Measurements from ENCODE around the gene SRSF10. TPM values are rescaled to one million over a fixed set of nuclear protein-coding genes. Genes with fewer than 3 reads are reported as not detected.

The SRSF10 gene
- polyA plus RNA-seq, 1 donor (not counting 4 experiments of a cell fraction or from before 2014, with no cell fraction given): 116 TPM

DNA sequence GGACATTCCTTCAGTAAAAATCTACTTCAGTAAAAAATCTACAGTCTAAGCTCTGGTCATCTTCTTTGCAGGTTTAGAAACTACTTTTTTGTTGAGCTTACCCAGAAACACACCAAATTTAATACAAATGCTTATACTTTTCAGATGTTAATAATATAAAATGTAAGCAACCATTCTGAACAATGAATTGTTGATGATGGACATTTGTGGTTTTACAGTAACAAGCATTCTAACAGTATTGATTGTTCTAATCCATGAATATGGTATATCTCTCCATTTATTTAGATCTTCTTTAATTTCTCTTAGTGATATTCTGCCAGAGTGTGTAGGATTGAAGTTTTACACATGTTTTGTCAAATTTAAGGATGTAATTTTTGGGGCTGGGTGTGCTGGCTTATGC lies 27.0 kb upstream of the SRSF10 start:
- Histone ChIP-seq H2AFZ (ENCODE audit: control insufficient read depth, low read length) (no peak overlapping the region), H3K4me2 (ENCODE audit: control insufficient read depth, extremely low read depth, insufficient read depth, low read depth, low read length) (no peak overlapping the region), H3K36me3 (ENCODE audit: control insufficient read depth in 2 of 2, extremely low read depth in 1 of 2, insufficient read depth in 2 of 2, low read length in 2 of 2) (no peaks in the 10 kb centered on the region), H3K4me1 (ENCODE audit: control insufficient read depth, extremely low read depth, insufficient read depth, low read length) (peaks cover 8% of the 10 kb centered on the region), H3K9ac (ENCODE audit: control insufficient read depth, extremely low read depth, insufficient read depth, low read length) (no peak overlapping the region), H3K9me1 (ENCODE audit: control insufficient read depth, extremely low read depth, insufficient read depth, low read length) (no peaks in the 10 kb centered on the region), H4K20me1 (ENCODE audit: control insufficient read depth, extremely low read depth, insufficient read depth, low read length) (no peaks in the 10 kb centered on the region), H3K9me3 (ENCODE audit: control insufficient read depth, low read depth, low read length) (no peaks in the 10 kb centered on the region), H3K27me3 (ENCODE audit: control insufficient read depth, extremely low read depth, insufficient read depth, low read length) (no peaks in the 10 kb centered on the region), H3K4me3 (ENCODE audit: control insufficient read depth in 2 of 3, extremely low read depth in 1 of 3, insufficient read depth in 2 of 3, low read depth in 1 of 3, low read length in 3 of 3) (no peak overlapping the region), H3K27ac (ENCODE audit: control insufficient read depth, insufficient read depth, low read length) (no peak overlapping the region), H3K79me2 (ENCODE audit: control insufficient read depth, insufficient read depth, low read length) (no peaks in the 10 kb centered on the region)
- TF ChIP-seq CTCF (optimal IDR thresholded peaks at IDR 0.05 in 1 of 3, IDR thresholded peaks at IDR 0.05 in 1 of 3, conservative IDR thresholded peaks at IDR 0.05 in 1 of 3; ENCODE audit: extremely low read depth in 1 of 3, insufficient read depth in 2 of 3, low read length in 3 of 3) (no peak), EZH2 (IDR thresholded peaks at IDR 0.05; ENCODE audit: low read length) (no peak)
- dilution Hi-C loops (cut with MboI; ENCODE audit: extremely low pct_ligation_motif_present, low sequenced_read_pairs): no loop called here
- FAIRE-seq: no peak
- no peak for DNase-seq (ENCODE audit: low read depth, low spot score)

GRCh38 chr1:24005163-24005562 lies 25.0 kb upstream of the SRSF10 start:
- Histone ChIP-seq H3K79me2 (ENCODE audit: control insufficient read depth, insufficient read depth, low read length) (no peaks in the 10 kb centered on the region), H3K27ac (ENCODE audit: control insufficient read depth, insufficient read depth, low read length) (no peak overlapping the region), H3K4me2 (ENCODE audit: control insufficient read depth, extremely low read depth, insufficient read depth, low read depth, low read length) (no peak overlapping the region), H3K27me3 (ENCODE audit: control insufficient read depth, extremely low read depth, insufficient read depth, low read length) (no peaks in the 10 kb centered on the region), H3K9me1 (ENCODE audit: control insufficient read depth, extremely low read depth, insufficient read depth, low read length) (no peaks in the 10 kb centered on the region), H3K4me3 (ENCODE audit: control insufficient read depth in 2 of 3, extremely low read depth in 1 of 3, insufficient read depth in 2 of 3, low read depth in 1 of 3, low read length in 3 of 3) (no peak overlapping the region), H3K36me3 (ENCODE audit: control insufficient read depth in 2 of 2, extremely low read depth in 1 of 2, insufficient read depth in 2 of 2, low read length in 2 of 2) (no peaks in the 10 kb centered on the region), H2AFZ (ENCODE audit: control insufficient read depth, low read length) (no peak overlapping the region), H3K4me1 (ENCODE audit: control insufficient read depth, extremely low read depth, insufficient read depth, low read length) (peaks cover 8% of the 10 kb centered on the region), H3K9me3 (ENCODE audit: control insufficient read depth, low read depth, low read length) (no peaks in the 10 kb centered on the region), H4K20me1 (ENCODE audit: control insufficient read depth, extremely low read depth, insufficient read depth, low read length) (no peaks in the 10 kb centered on the region), H3K9ac (ENCODE audit: control insufficient read depth, extremely low read depth, insufficient read depth, low read length) (no peak overlapping the region)
- dilution Hi-C loops (cut with MboI; ENCODE audit: extremely low pct_ligation_motif_present, low sequenced_read_pairs): no loop called here
- FAIRE-seq: no peak
- DNase-seq (ENCODE audit: low read depth, low spot score): no peak
- TF ChIP-seq EZH2 (IDR thresholded peaks at IDR 0.05; ENCODE audit: low read length): no peak
- no peak for TF ChIP-seq CTCF (optimal IDR thresholded peaks at IDR 0.05 in 1 of 3, IDR thresholded peaks at IDR 0.05 in 1 of 3, conservative IDR thresholded peaks at IDR 0.05 in 1 of 3; ENCODE audit: extremely low read depth in 1 of 3, insufficient read depth in 2 of 3, low read length in 3 of 3)

All from keratinocyte (primary cell).